Osteoblast (primary cell): Measurements from ENCODE around the gene ALPL. TPM values are rescaled to one million over a fixed set of nuclear protein-coding genes. Genes with fewer than 3 reads are reported as not detected.

ENCODE experiments used
- DNase-seq: peaks from one replicate; pipeline ENCODE4 v3.0.0; 2011; ENCODE audit warnings: low spot score, mixed read lengths; ENCODE audit not compliant: insufficient read length; ENCODE audit errors: missing footprints
- H2AFZ ChIP-seq: 2 replicates; pipeline ENCODE4 v1.6.0; 2011; ENCODE audit warnings: mild to moderate bottlenecking, low read length
- H3K27ac ChIP-seq: 2 replicates; pipeline ENCODE4 v1.5.1; 2011; ENCODE audit warnings: mild to moderate bottlenecking, low read depth, low read length, moderate library complexity
- H3K27me3 ChIP-seq: 2 replicates; pipeline ENCODE4 v1.6.0; 2012; ENCODE audit warnings: mild to moderate bottlenecking, control low read depth, inconsistent platforms, low read length, moderate library complexity; ENCODE audit not compliant: insufficient read depth
- H3K36me3 ChIP-seq: 2 replicates; pipeline ENCODE4 v1.5.1; 2011; ENCODE audit warnings: mild to moderate bottlenecking, low read length, control low read depth, moderate library complexity; ENCODE audit not compliant: insufficient read depth
- H3K4me1 ChIP-seq: 2 replicates; pipeline ENCODE4 v1.5.1; 2011; ENCODE audit warnings: mild to moderate bottlenecking, low read length, control low read depth, moderate library complexity; ENCODE audit not compliant: insufficient read depth
- H3K4me2 ChIP-seq: 2 replicates; pipeline ENCODE4 v1.6.0; 2011; ENCODE audit warnings: mild to moderate bottlenecking, low read length; ENCODE audit not compliant: insufficient read depth
- H3K4me3 ChIP-seq: fragments of 200-600 bp; sonication (generic); 3 replicates; pipeline ENCODE4 v1.5.1; 2012; ENCODE audit warnings: mild to moderate bottlenecking, low read length, inconsistent platforms; ENCODE audit not compliant: insufficient read depth
- H3K79me2 ChIP-seq: 2 replicates; pipeline ENCODE4 v1.6.0; 2012; ENCODE audit warnings: mild to moderate bottlenecking, low read length, control low read depth, inconsistent platforms; ENCODE audit not compliant: insufficient read depth
- H3K9me3 ChIP-seq: 2 replicates; pipeline ENCODE4 v1.5.1; 2011; ENCODE audit warnings: low read depth, low read length, control low read depth
- H4K20me1 ChIP-seq: 2 replicates; pipeline ENCODE4 v1.6.0; 2012; ENCODE audit warnings: mild to moderate bottlenecking, low read length, control low read depth; ENCODE audit not compliant: insufficient read depth
- CTCF ChIP-seq: IDR thresholded peaks from 2 replicates; pipeline ENCODE4 v1.5.1; 2011; ENCODE audit warnings: mild to moderate bottlenecking, low read depth, low read length, moderate library complexity; ENCODE audit errors: extremely low read depth
- total RNA-seq: library from RNA; depleted of rRNA; stranded (reverse); fragments of >200 nt; gene quantifications from 2 replicates; pipeline ENCODE4 v1.2.3, GENCODE V29; 2012

Gene ALPL
- total RNA-seq, 1 donor: 8.0 TPM

DNA sequence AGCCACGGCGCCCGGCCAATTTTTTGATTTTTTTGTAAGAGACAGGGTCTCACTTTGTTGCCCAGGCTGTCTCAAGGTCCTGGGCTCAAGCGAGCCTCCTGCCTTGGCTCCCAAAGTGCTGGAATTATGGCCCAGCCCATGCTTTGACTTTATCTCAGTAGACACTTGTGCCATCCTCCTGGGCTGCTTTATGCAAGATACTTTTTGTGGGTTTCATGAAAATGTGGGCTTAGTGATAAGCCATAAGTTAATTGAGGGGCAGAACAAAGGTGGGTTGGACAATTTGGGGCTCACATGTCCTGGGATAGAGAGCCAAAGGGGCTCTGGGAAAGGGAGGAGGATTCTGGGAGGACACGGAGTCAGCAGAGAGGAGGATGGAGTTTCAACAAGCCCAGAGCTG is 22.0 kb downstream of the ALPL start:
- Histone ChIP-seq H3K4me3 (no peak overlapping the region), H4K20me1 (peaks cover 5% of the 10 kb centered on the region), H2AFZ (no peak overlapping the region), H3K27ac (no peak overlapping the region), H3K9me3 (no peaks in the 10 kb centered on the region), H3K27me3 (peaks cover 12% of the 10 kb centered on the region), H3K36me3 (no peaks in the 10 kb centered on the region), H3K4me1 (no peaks in the 10 kb centered on the region), H3K4me2 (no peak overlapping the region), H3K79me2 (no peaks in the 10 kb centered on the region)
- TF ChIP-seq CTCF: no peak
- DNase-seq: no peak

- Histone ChIP-seq H3K79me2 (no peaks in the 10 kb centered on the region), H3K9me3 (no peaks in the 10 kb centered on the region)
These were observed 23.3 kb downstream of the ALPL start for GRCh38 chr1:21532496-21532895.

GRCh38 chr1:21532992-21533534 is 23.8 kb downstream of the ALPL start:
- no peak for DNase-seq
- Histone ChIP-seq H3K36me3 (no peaks in the 10 kb centered on the region), H3K4me1 (no peaks in the 10 kb centered on the region), H4K20me1 (peaks cover 5% of the 10 kb centered on the region), H3K4me2 (no peak overlapping the region), H2AFZ (no peak overlapping the region), H3K27me3 (peaks cover 16% of the 10 kb centered on the region), H3K27ac (no peak overlapping the region), H3K9me3 (no peaks in the 10 kb centered on the region), H3K4me3 (no peak overlapping the region), H3K79me2 (no peaks in the 10 kb centered on the region)
- no peak for TF ChIP-seq CTCF

More at GRCh38 chr1:21532496-21532895, 23.3 kb downstream of the ALPL start:
- Histone ChIP-seq H3K4me2 (no peak overlapping the region), H2AFZ (no peak overlapping the region), H3K36me3 (no peaks in the 10 kb centered on the region), H4K20me1 (peaks cover 5% of the 10 kb centered on the region), H3K27ac (no peak overlapping the region), H3K27me3 (peaks cover 12% of the 10 kb centered on the region), H3K4me1 (no peaks in the 10 kb centered on the region), H3K4me3 (no peak overlapping the region)
- no peak for TF ChIP-seq CTCF
- no peak for DNase-seq

GRCh38 chr1:21534146-21534545 is 24.9 kb downstream of the ALPL start:
- Histone ChIP-seq H3K27ac (no peak overlapping the region), H3K4me2 (no peak overlapping the region), H4K20me1 (peaks cover 7% of the 10 kb centered on the region), H3K4me3 (no peak overlapping the region), H3K27me3 (peaks cover 23% of the 10 kb centered on the region), H3K4me1 (peaks cover 3% of the 10 kb centered on the region), H3K36me3 (no peaks in the 10 kb centered on the region), H3K9me3 (no peaks in the 10 kb centered on the region), H2AFZ (no peak overlapping the region), H3K79me2 (no peaks in the 10 kb centered on the region)
- DNase-seq: no peak
- no peak for TF ChIP-seq CTCF
